ENCODE data around the gene UTP14A.
A peak's percentile ranks its signal among the peaks of the same experiment; 100 is the strongest.

Gene UTP14A

GRCh38 chrX:129953334-129953648 is 47.3 kb downstream of the UTP14A start:
- no peak for DNase-seq (ENCODE audit: low read depth in 2 of 2)

- DNase-seq (ENCODE audit: low read depth in 2 of 2) = no peak
Measured at GRCh38 chrX:129953881-129954280, 47.9 kb downstream of the UTP14A start.

- DNase-seq (ENCODE audit: low read depth in 2 of 2) = no peak
Measured at GRCh38 chrX:129954804-129955203, 48.8 kb downstream of the UTP14A start.

- DNase-seq (ENCODE audit: low read depth in 2 of 2) = no peak
Measured at GRCh38 chrX:129955682-129956081, 49.7 kb downstream of the UTP14A start.

- no peak for DNase-seq (ENCODE audit: low read depth in 2 of 2)
Measured at GRCh38 chrX:129956145-129956544, 50.2 kb downstream of the UTP14A start.

- DNase-seq (ENCODE audit: low read depth in 2 of 2) = no peak
Measured at GRCh38 chrX:129956765-129957164, 50.8 kb downstream of the UTP14A start.

GRCh38 chrX:129957241-129958082 is 51.5 kb downstream of the UTP14A start:
- DNase-seq (ENCODE audit: low read depth in 2 of 2) = no peak

GRCh38 chrX:129958083-129958465 is 52.1 kb downstream of the UTP14A start:
- no peak for DNase-seq (ENCODE audit: low read depth in 2 of 2)

GRCh38 chrX:129958814-129959492 is 53.0 kb downstream of the UTP14A start:
- DNase-seq (ENCODE audit: low read depth in 2 of 2) = no peak

- DNase-seq (ENCODE audit: low read depth in 2 of 2) = no peak
Measured at GRCh38 chrX:129959493-129959832, 53.5 kb downstream of the UTP14A start.

- DNase-seq (ENCODE audit: low read depth in 2 of 2) = peak in 1 of 2 donors; percentile 42
Measured at GRCh38 chrX:129961180-129962083, 55.5 kb downstream of the UTP14A start.

GRCh38 chrX:129963729-129964128 is 57.8 kb downstream of the UTP14A start:
- no peak for DNase-seq (ENCODE audit: low read depth in 2 of 2)

GRCh38 chrX:129965166-129965565 is 59.2 kb downstream of the UTP14A start:
- no peak for DNase-seq (ENCODE audit: low read depth in 2 of 2)

- DNase-seq (ENCODE audit: low read depth in 2 of 2) = no peak
Measured at GRCh38 chrX:129968968-129969367, 63.0 kb downstream of the UTP14A start.

- DNase-seq (ENCODE audit: low read depth in 2 of 2) = no peak
Measured at GRCh38 chrX:129976441-129976840, 70.5 kb downstream of the UTP14A start.
